H1 (cell line): ENCODE data around the gene SLC35G6. TPM values are rescaled to one million over a fixed set of nuclear protein-coding genes. Genes with fewer than 3 reads are reported as not detected.

ENCODE experiments used
- CBX5 ChIP-seq: fragments of 300-800, 300-1000 bp; sonication (generic); IDR thresholded peaks from 2 replicates; pipeline ENCODE4 v1.7.1; 2016; ENCODE audit warnings: antibody characterized with exemption, low read length, low read depth
- JUN ChIP-seq: IDR thresholded peaks from 2 replicates; pipeline ENCODE4 v1.6.1; 2011; ENCODE audit warnings: low read depth, mild to moderate bottlenecking, improper control_type of control experiment, low read length
- RAD21 ChIP-seq, 2 experiments: IDR thresholded peaks in 1 of 2; conservative IDR thresholded peaks in 1 of 2; 2 replicates each; pipeline ENCODE4 v1.6.1; 2011; ENCODE audit warnings: low read depth in 2 of 2, low read length in 2 of 2, improper control_type of control experiment in 1 of 2, inconsistent platforms in 1 of 2, mild to moderate bottlenecking in 1 of 2, moderate library complexity in 1 of 2
- RNF2 ChIP-seq: fragments of 200-900, 300-1000 bp; sonication (generic); IDR thresholded peaks from 2 replicates; pipeline ENCODE4 v1.7.1; 2016; ENCODE audit warnings: borderline replicate concordance, low read depth, mild to moderate bottlenecking, antibody characterized with exemption, low read length; ENCODE audit not compliant: poor library complexity, severe bottlenecking; ENCODE audit errors: missing control alignments
- SAP30 ChIP-seq: fragments of 300-600 bp; sonication (generic); IDR thresholded peaks from 2 replicates; pipeline ENCODE4 v1.7.1; 2012; ENCODE audit warnings: low read length, moderate library complexity, mild to moderate bottlenecking, inconsistent platforms; ENCODE audit not compliant: insufficient read depth, insufficient replicate concordance
- polyA plus RNA-seq, 7 experiments: library from polyadenylated mRNA; depleted of rRNA in 3 of 7; stranded (reverse) in 5 of 7; unstranded in 2 of 7; fragments of >200 nt in 5 of 7; fragments of 200-250 nt in 2 of 7; gene quantifications; 1 replicate in 5 of 7; 2 replicates in 1 of 7; 4 replicates in 1 of 7; pipeline versions ENCODE4 v1.2.1 to v1.2.3, GENCODE V29; 2011 to 2013; ENCODE audit warnings: missing spikeins in 2 of 7, mixed read lengths in 2 of 7
- total RNA-seq: library from RNA; stranded (reverse); fragmentation: NEBNext Ultra II Directional; extraction: Animal tissue kit (Norgen Biotek cat#: 25700); gene quantifications from 2 replicates; pipeline ENCODE4 v1.2.1, GENCODE V29; 2021

The SLC35G6 gene
- total and polyA plus RNA-seq, 2 of the 8 experiments (the other 6 are each of a cell fraction or from before 2014, with no cell fraction given) = 0.05 TPM; not detected in 1

DNA sequence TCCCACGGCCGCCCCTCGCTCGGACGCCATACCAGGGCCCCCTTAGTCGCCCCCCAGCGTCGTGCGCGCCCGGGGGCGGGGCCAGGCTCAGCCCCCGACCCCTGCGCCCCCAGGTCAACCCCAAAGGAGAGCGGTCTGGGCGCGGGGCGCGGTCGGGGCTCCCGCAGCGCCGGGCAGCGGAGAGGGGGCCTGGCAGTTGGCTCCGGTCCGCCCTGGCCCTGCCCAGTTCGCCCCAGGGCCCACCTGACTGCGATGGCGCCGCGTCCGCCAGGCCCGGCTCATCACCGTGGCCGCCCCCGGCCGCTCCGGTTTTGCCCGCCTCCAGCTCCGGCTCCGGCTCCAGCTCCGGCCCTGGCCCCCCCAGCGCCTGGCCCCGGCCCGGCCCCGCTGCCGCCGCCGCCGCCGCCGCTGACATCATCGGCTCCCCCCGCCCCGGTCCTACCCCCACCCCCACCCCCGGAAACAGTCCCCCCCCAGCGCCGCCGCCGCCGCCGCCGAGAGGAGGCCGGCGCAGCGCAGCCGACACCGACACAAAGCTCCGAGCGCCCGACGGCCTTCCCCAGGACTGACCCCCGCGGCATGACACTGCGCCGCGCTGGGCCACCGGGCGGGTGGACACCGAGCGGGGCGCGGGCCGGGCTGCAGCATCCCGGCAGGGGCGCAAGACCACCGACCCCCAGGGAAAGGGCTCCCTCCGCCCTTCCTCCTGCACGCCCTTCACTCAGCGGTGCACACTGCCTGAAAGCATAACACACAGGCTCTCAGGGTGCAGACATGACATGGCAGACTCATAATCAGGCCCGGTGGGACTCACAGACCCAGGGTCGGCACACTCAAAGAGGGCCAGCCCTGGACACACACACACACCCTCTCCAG is 1.8 kb upstream of the SLC35G6 start, which contains the start of gene ZBTB4 (continued):
- TF ChIP-seq RAD21 (IDR thresholded peaks at IDR 0.05 in 1 of 2, conservative IDR thresholded peaks at IDR 0.05 in 1 of 2; ENCODE audit: low read depth in 2 of 2, low read length in 2 of 2) (no peak), JUN (no peak), RNF2 (no peak), CBX5 (no peak), SAP30 (no peak)
- TF ChIP-seq, all 59 proteins: peak for 6
